Endothelial cell of umbilical vein (primary cell): Measurements from ENCODE around the gene NATD1.

Experiments
- CTCF ChIP-seq, 2 donors: IDR thresholded peaks; 1 replicate in 1 of 2; 2 replicates in 1 of 2; pipeline ENCODE4 v1.5.1; 2011; ENCODE audit warnings: low read length in 2 of 2, mild to moderate bottlenecking in 2 of 2, moderate library complexity in 2 of 2, control low read depth in 1 of 2, inconsistent platforms in 1 of 2, low read depth in 1 of 2; ENCODE audit not compliant: insufficient read depth in 1 of 2; ENCODE audit errors: extremely low read depth in 1 of 2
- EZH2 ChIP-seq: IDR thresholded peaks from 2 replicates; pipeline ENCODE4 v1.6.1; 2012; ENCODE audit warnings: borderline replicate concordance, low read depth, mild to moderate bottlenecking, moderate library complexity, low read length, inconsistent platforms; ENCODE audit not compliant: severe bottlenecking
- FOS ChIP-seq: IDR thresholded peaks from 2 replicates; pipeline ENCODE4 v1.6.1; 2011; ENCODE audit warnings: mild to moderate bottlenecking, low read length, moderate library complexity, borderline replicate concordance; ENCODE audit not compliant: insufficient read depth
- GATA2 ChIP-seq: IDR thresholded peaks from 2 replicates; pipeline ENCODE4 v1.7.0; 2011; ENCODE audit warnings: low read depth, mild to moderate bottlenecking, moderate library complexity, mixed read lengths, low read length; ENCODE audit not compliant: insufficient read length, insufficient read depth
- JUN ChIP-seq: IDR thresholded peaks from 2 replicates; pipeline ENCODE4 v1.6.1; 2011; ENCODE audit warnings: borderline replicate concordance, low read depth; ENCODE audit not compliant: insufficient read length, insufficient read depth
- MAX ChIP-seq: IDR thresholded peaks from 2 replicates; pipeline ENCODE4 v1.6.1; 2011; ENCODE audit not compliant: insufficient read depth, insufficient read length
- MYC ChIP-seq: IDR thresholded peaks from one replicate; pipeline ENCODE4 v1.6.1; 2011; ENCODE audit warnings: mild to moderate bottlenecking, low read depth, low read length
- POLR2A ChIP-seq: IDR thresholded peaks from 2 replicates; pipeline ENCODE4 v1.6.1; 2012; ENCODE audit warnings: low read depth, mild to moderate bottlenecking, control low read depth, low read length
- POLR2AphosphoS5 ChIP-seq: IDR thresholded peaks from 2 replicates; pipeline ENCODE4 v1.6.1; 2012; ENCODE audit warnings: low read depth, mild to moderate bottlenecking, control low read depth, low read length, moderate library complexity; ENCODE audit not compliant: insufficient read depth

GRCh38 chr17:21298056-21298982, 45.1 kb upstream of the NATD1 start:
- TF ChIP-seq CTCF (IDR thresholded peaks at IDR 0.05; ENCODE audit: extremely low read depth in 1 of 2, insufficient read depth in 1 of 2, low read depth in 1 of 2, low read length in 2 of 2) = no peak
- no peak for TF ChIP-seq EZH2
- TF ChIP-seq POLR2A = no peak
- no peak for TF ChIP-seq POLR2AphosphoS5
- TF ChIP-seq GATA2 = no peak
- TF ChIP-seq MAX = no peak
- no peak for TF ChIP-seq MYC
- no peak for TF ChIP-seq FOS
- TF ChIP-seq JUN = no peak
